ENCODE measurements around the gene U2SURP. TPM values are rescaled to one million over a fixed set of nuclear protein-coding genes. Genes with fewer than 3 reads are reported as not detected.
A peak's percentile ranks its signal among the peaks of the same experiment; 100 is the strongest.

U2SURP gene
- total and polyA plus RNA-seq, 10 of the 15 experiments (the other 5 are each of a cell fraction or from before 2014, with no cell fraction given): 76.3 to 277 (median 150) TPM

- no peak for TF ChIP-seq BCLAF1 (IDR thresholded peaks at IDR 0.05)
These were observed 3.5 kb downstream of the U2SURP start (continued) for GRCh38 chr3:143004823-143005222.

- POLR2A ChIA-PET: interaction anchor here (3.0 kb wide), 1 partner anchor 9 kb away, joined by 21 read pairs; the partner anchor contains the start of gene U2SURP
- TF ChIP-seq TAF1 (IDR thresholded peaks at IDR 0.05; ENCODE audit: borderline replicate concordance, low read depth, low read length) (no peak), HSF1 (IDR thresholded peaks at IDR 0.05; ENCODE audit: low read depth, low read length) (no peak), POLR2AphosphoS2 (IDR thresholded peaks at IDR 0.05; ENCODE audit: low read depth, low read length) (no peak), SMC3 (IDR thresholded peaks at IDR 0.05; ENCODE audit: borderline replicate concordance, low read length) (no peak), JUND (IDR thresholded peaks at IDR 0.05; ENCODE audit: low read depth, low read length) (no peak), ZBTB40 (IDR thresholded peaks at IDR 0.05; ENCODE audit: borderline replicate concordance) (no peak)
- no peak overlapping the region for H3K9ac ChIP-seq (ENCODE audit: control insufficient read depth, insufficient read depth, low read length)
- H3K4me3 ChIP-seq: no peak overlapping the region
- no peaks in the 10 kb centered on the region for H4K20me1 ChIP-seq (ENCODE audit: control insufficient read depth, insufficient read depth)
- CTCF ChIA-PET: interaction anchor here (0.9 to 1.5 kb wide), 3 partner anchors 14 to 180 kb away, joined by 3 to 6 read pairs (median 3); no protein-coding TSS in a partner anchor
- intact Hi-C loops (cut with micrococcal nuclease; ENCODE audit: unreplicated experiment) (no loop called here), in situ Hi-C loops (cut with MboI) (no loop called here)
- H3K27me3 ChIP-seq (replicated peaks in 1 of 2; ENCODE audit: control insufficient read depth in 2 of 2, insufficient read depth in 2 of 2, low read length in 1 of 2): no peaks in the 10 kb centered on the region
- SMC1A ChIA-PET (ENCODE audit: uncharacterized antibody, unreplicated experiment): interaction anchor here (1.1 to 4.3 kb wide), 3 partner anchors 8 to 28 kb away, joined by 4 to 27 read pairs (median 5); partner anchors contain the start of gene U2SURP
- ATAC-seq: peak; percentile 30; the same call in 2 of the 3 replicates
- peaks cover 6% of the 10 kb centered on the region for H3K4me1 ChIP-seq (ENCODE audit: control insufficient read depth, insufficient read depth, low read length)
- H3K36me3 ChIP-seq (ENCODE audit: control insufficient read depth in 2 of 2, insufficient read depth in 2 of 2, low read length in 1 of 2): peaks cover 0 to 4% of the 10 kb centered on the region in 2 experiments; a peak in 1 of 4 replicates
- WGBS (ENCODE audit: insufficient coverage, insufficient replicate concordance, low lambda C conversion rate, missing lambda C conversion rate): 83% methylated on average over 3 of the region's 3 CpGs
- no peaks in the 10 kb centered on the region for H3K9me3 ChIP-seq (replicated peaks; ENCODE audit: control insufficient read depth, insufficient read depth, low read length)
- H3K27ac ChIP-seq (ENCODE audit: control insufficient read depth, insufficient read depth): no peak overlapping the region
- no peak for DNase-seq (ENCODE audit: low read depth, low spot score)
- RAD21 ChIA-PET (ENCODE audit: unreplicated experiment): no interaction called here
- no peak for FAIRE-seq
- peak overlapping the region; percentile 15 for H3K4me2 ChIP-seq (ENCODE audit: control insufficient read depth, insufficient read depth)
- no peak overlapping the region for H2AFZ ChIP-seq (ENCODE audit: control insufficient read depth, low read depth, low read length)
- BruUV-seq (replicated peaks): no TSS peak
- H3K79me2 ChIP-seq (ENCODE audit: control insufficient read depth, insufficient read depth, low read length): peaks cover 80% of the 10 kb centered on the region
These were observed 8.7 kb downstream of the U2SURP start for GRCh38 chr3:143010024-143010423.
